Measurements from ENCODE around the gene PRPSAP1. TPM values are rescaled to one million over a fixed set of nuclear protein-coding genes. Genes with fewer than 3 reads are reported as not detected.

The PRPSAP1 gene
- total RNA-seq, 1 experiment from 2014 or later = 77.5 TPM

DNA sequence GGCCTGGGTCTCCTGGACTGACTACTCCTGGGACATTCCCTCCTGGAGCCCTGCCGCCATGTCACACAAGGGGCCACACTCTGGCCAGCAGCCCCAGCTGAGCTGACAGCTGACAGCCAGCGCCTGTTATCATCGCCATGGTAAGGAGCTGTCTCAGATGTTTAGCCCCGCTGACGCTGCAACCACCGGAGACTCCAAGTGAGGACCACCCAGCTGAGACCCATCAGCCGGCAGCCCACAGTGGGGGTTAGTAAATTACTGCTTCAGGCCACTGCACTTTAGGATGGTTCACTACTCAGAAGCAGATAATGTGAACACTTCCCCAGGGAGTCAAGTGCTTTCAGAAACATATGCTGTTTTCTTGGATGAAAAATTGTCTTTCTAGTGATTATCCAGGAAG lies 16.1 kb upstream of the PRPSAP1 start:
- no peaks in the 10 kb centered on the region for H3K4me1 ChIP-seq (ENCODE audit: insufficient read depth, low read length, poor library complexity, severe bottlenecking)
- no peaks in the 10 kb centered on the region for H3K9me3 ChIP-seq (ENCODE audit: low read depth, low read length, poor library complexity, severe bottlenecking)
- H3K27me3 ChIP-seq (replicated peaks; ENCODE audit: insufficient read depth, low read depth, low read length, poor library complexity) = no peaks in the 10 kb centered on the region
- intact Hi-C loops (cut with micrococcal nuclease; ENCODE audit: unreplicated experiment) = no loop called here
- ChIA-PET CTCF (no interaction called here), POLR2A (ENCODE audit: low non-redundant PET) (no interaction called here)
- DNase-seq (ENCODE audit: low spot score) = no peak
- BruUV-seq (replicated peaks) = no TSS peak
- no peaks in the 10 kb centered on the region for H3K36me3 ChIP-seq (ENCODE audit: insufficient read depth, low read length, poor library complexity, severe bottlenecking)
- no peak overlapping the region for H3K4me3 ChIP-seq (ENCODE audit: low read depth, low read length, poor library complexity, severe bottlenecking)
- TF ChIP-seq, protein P1, sequence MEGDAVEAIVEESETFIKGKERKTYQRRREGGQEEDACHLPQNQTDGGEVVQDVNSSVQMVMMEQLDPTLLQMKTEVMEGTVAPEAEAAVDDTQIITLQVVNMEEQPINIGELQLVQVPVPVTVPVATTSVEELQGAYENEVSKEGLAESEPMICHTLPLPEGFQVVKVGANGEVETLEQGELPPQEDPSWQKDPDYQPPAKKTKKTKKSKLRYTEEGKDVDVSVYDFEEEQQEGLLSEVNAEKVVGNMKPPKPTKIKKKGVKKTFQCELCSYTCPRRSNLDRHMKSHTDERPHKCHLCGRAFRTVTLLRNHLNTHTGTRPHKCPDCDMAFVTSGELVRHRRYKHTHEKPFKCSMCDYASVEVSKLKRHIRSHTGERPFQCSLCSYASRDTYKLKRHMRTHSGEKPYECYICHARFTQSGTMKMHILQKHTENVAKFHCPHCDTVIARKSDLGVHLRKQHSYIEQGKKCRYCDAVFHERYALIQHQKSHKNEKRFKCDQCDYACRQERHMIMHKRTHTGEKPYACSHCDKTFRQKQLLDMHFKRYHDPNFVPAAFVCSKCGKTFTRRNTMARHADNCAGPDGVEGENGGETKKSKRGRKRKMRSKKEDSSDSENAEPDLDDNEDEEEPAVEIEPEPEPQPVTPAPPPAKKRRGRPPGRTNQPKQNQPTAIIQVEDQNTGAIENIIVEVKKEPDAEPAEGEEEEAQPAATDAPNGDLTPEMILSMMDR (conservative IDR thresholded peaks at IDR 0.05; ENCODE audit: low read depth, low read length) = no peak
- no peak for TF ChIP-seq EZH2 (IDR thresholded peaks at IDR 0.05; ENCODE audit: borderline replicate concordance, low read depth, low read length, poor library complexity, severe bottlenecking)
- no peak overlapping the region for H3K27ac ChIP-seq (ENCODE audit: low read depth, low read length, poor library complexity, severe bottlenecking)

DNA sequence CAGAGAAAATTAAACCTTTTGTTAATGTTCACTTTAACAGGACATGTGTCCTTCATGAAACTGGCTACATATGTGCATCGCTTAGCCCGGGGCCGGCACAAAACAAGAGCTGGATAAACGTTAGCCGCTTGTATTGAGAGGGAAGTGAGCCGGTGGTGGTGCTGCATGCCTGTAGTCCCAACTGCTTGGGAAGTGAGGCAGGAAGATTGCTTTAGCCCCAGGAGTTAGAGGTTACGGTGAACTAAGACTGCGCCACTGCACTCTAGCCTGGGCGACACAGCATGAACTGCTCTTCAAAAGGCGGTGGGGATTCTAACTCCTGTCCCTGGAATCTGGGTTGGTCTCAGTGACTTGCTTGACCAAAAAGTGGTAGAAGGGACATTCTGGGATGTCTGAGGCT lies 15.7 kb upstream of the PRPSAP1 start:
- TF ChIP-seq, protein P1 (conservative IDR thresholded peaks at IDR 0.05; ENCODE audit: low read depth, low read length) = no peak
- TF ChIP-seq EZH2 (IDR thresholded peaks at IDR 0.05; ENCODE audit: borderline replicate concordance, low read depth, low read length, poor library complexity, severe bottlenecking) = no peak
- POLR2A ChIA-PET (ENCODE audit: low non-redundant PET) = no interaction called here
- CTCF ChIA-PET = no interaction called here
- H3K27me3 ChIP-seq (replicated peaks; ENCODE audit: insufficient read depth, low read depth, low read length, poor library complexity) = no peaks in the 10 kb centered on the region
- DNase-seq (ENCODE audit: low spot score) = no peak
- intact Hi-C loops (cut with micrococcal nuclease; ENCODE audit: unreplicated experiment) = no loop called here
- H3K4me3 ChIP-seq (ENCODE audit: low read depth, low read length, poor library complexity, severe bottlenecking) = no peak overlapping the region
- no peak overlapping the region for H3K27ac ChIP-seq (ENCODE audit: low read depth, low read length, poor library complexity, severe bottlenecking)
- no TSS peak for BruUV-seq (replicated peaks)
- no peaks in the 10 kb centered on the region for H3K36me3 ChIP-seq (ENCODE audit: insufficient read depth, low read length, poor library complexity, severe bottlenecking)
- H3K4me1 ChIP-seq (ENCODE audit: insufficient read depth, low read length, poor library complexity, severe bottlenecking) = no peaks in the 10 kb centered on the region
- no peaks in the 10 kb centered on the region for H3K9me3 ChIP-seq (ENCODE audit: low read depth, low read length, poor library complexity, severe bottlenecking)

GRCh38 chr17:76368545-76368944 lies 14.8 kb upstream of the PRPSAP1 start:
- H3K27me3 ChIP-seq (replicated peaks; ENCODE audit: insufficient read depth, low read depth, low read length, poor library complexity) = no peaks in the 10 kb centered on the region
- H3K27ac ChIP-seq (ENCODE audit: low read depth, low read length, poor library complexity, severe bottlenecking) = no peak overlapping the region
- ChIA-PET CTCF (no interaction called here), POLR2A (ENCODE audit: low non-redundant PET) (no interaction called here)
- H3K9me3 ChIP-seq (ENCODE audit: low read depth, low read length, poor library complexity, severe bottlenecking) = no peaks in the 10 kb centered on the region
- H3K4me1 ChIP-seq (ENCODE audit: insufficient read depth, low read length, poor library complexity, severe bottlenecking) = no peaks in the 10 kb centered on the region
- no TSS peak for BruUV-seq (replicated peaks)
- TF ChIP-seq, protein P1 (conservative IDR thresholded peaks at IDR 0.05; ENCODE audit: low read depth, low read length) = no peak
- no peak for TF ChIP-seq EZH2 (IDR thresholded peaks at IDR 0.05; ENCODE audit: borderline replicate concordance, low read depth, low read length, poor library complexity, severe bottlenecking)
- H3K4me3 ChIP-seq (ENCODE audit: low read depth, low read length, poor library complexity, severe bottlenecking) = no peak overlapping the region
- intact Hi-C loops (cut with micrococcal nuclease; ENCODE audit: unreplicated experiment) = no loop called here
- H3K36me3 ChIP-seq (ENCODE audit: insufficient read depth, low read length, poor library complexity, severe bottlenecking) = no peaks in the 10 kb centered on the region
- DNase-seq (ENCODE audit: low spot score) = no peak
